Gastroesophageal sphincter (tissue), 3 donors: Measurements from ENCODE around the gene NRP1.

Experiments used
- POLR2AphosphoS5 ChIP-seq: sonication (generic); formaldehyde crosslinking; IDR thresholded peaks from one replicate; pipeline ENCODE4 v1.6.1; 2017; ENCODE audit warnings: antibody characterized with exemption
- TF ChIP-seq, protein P1 (sequence below), 4 experiments: fragments of 200-600 bp in 2 of 4; fragments of 450-650 bp in 2 of 4; sonication (generic) in 1 of 4; IDR thresholded peaks; one replicate each; pipeline ENCODE4 v1.5.1; 2017 to 2019; ENCODE audit warnings: antibody characterized with exemption in 4 of 4, mild to moderate bottlenecking in 2 of 4, moderate library complexity in 2 of 4

GRCh38 chr10:33142295-33142694 is 192.2 kb downstream of the NRP1 start:
- no peak for TF ChIP-seq POLR2AphosphoS5
- TF ChIP-seq, protein P1, sequence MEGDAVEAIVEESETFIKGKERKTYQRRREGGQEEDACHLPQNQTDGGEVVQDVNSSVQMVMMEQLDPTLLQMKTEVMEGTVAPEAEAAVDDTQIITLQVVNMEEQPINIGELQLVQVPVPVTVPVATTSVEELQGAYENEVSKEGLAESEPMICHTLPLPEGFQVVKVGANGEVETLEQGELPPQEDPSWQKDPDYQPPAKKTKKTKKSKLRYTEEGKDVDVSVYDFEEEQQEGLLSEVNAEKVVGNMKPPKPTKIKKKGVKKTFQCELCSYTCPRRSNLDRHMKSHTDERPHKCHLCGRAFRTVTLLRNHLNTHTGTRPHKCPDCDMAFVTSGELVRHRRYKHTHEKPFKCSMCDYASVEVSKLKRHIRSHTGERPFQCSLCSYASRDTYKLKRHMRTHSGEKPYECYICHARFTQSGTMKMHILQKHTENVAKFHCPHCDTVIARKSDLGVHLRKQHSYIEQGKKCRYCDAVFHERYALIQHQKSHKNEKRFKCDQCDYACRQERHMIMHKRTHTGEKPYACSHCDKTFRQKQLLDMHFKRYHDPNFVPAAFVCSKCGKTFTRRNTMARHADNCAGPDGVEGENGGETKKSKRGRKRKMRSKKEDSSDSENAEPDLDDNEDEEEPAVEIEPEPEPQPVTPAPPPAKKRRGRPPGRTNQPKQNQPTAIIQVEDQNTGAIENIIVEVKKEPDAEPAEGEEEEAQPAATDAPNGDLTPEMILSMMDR (IDR thresholded peaks at IDR 0.05) = no peak
